ENCODE measurements around the gene KRT26. TPM values are rescaled to one million over a fixed set of nuclear protein-coding genes. Genes with fewer than 3 reads are reported as not detected.

KRT26 gene
- total RNA-seq, 1 donor: not detected

GRCh38 chr17:40818733-40819527 lies 46.9 kb upstream of the KRT26 start:
- Histone ChIP-seq H3K36me3 (ENCODE audit: insufficient read depth, low read length) (peaks cover 11% of the 10 kb centered on the region), H2AFZ (ENCODE audit: low read length) (peak overlapping the region; percentile 76), H3K27me3 (ENCODE audit: insufficient read depth, low read length) (no peaks in the 10 kb centered on the region), H3K4me3 (ENCODE audit: insufficient read depth, low read length) (peak overlapping the region; percentile 83), H3K4me2 (ENCODE audit: insufficient read depth, low read length) (peak overlapping the region; percentile 87), H3K9me3 (ENCODE audit: low read depth, low read length) (no peaks in the 10 kb centered on the region), H4K20me1 (ENCODE audit: insufficient read depth, low read length) (no peaks in the 10 kb centered on the region), H3K79me2 (ENCODE audit: insufficient read depth, low read length) (peaks cover 25% of the 10 kb centered on the region), H3K4me1 (ENCODE audit: insufficient read depth, low read length) (peaks cover 8% of the 10 kb centered on the region), H3K27ac (ENCODE audit: low read depth, low read length) (peak overlapping the region; percentile 82)
- no peak for TF ChIP-seq CTCF (IDR thresholded peaks at IDR 0.05; ENCODE audit: extremely low read depth, low read depth, low read length)
- peak; percentile 90 for DNase-seq (ENCODE audit: insufficient read length, low spot score, missing footprints)

- Histone ChIP-seq H3K9me3 (ENCODE audit: low read depth, low read length) (no peaks in the 10 kb centered on the region), H4K20me1 (ENCODE audit: insufficient read depth, low read length) (no peaks in the 10 kb centered on the region), H3K36me3 (ENCODE audit: insufficient read depth, low read length) (peaks cover 11% of the 10 kb centered on the region), H3K4me1 (ENCODE audit: insufficient read depth, low read length) (peaks cover 8% of the 10 kb centered on the region), H2AFZ (ENCODE audit: low read length) (peak overlapping the region; percentile 23), H3K4me2 (ENCODE audit: insufficient read depth, low read length) (peak overlapping the region; percentile 87), H3K79me2 (ENCODE audit: insufficient read depth, low read length) (peaks cover 25% of the 10 kb centered on the region), H3K27me3 (ENCODE audit: insufficient read depth, low read length) (no peaks in the 10 kb centered on the region), H3K27ac (ENCODE audit: low read depth, low read length) (peak overlapping the region; percentile 72), H3K4me3 (ENCODE audit: insufficient read depth, low read length) (peak overlapping the region; percentile 83)
- TF ChIP-seq CTCF (IDR thresholded peaks at IDR 0.05; ENCODE audit: extremely low read depth, low read depth, low read length): no peak
- DNase-seq (ENCODE audit: insufficient read length, low spot score, missing footprints): no peak
Observed at GRCh38 chr17:40818343-40818732, 46.3 kb upstream of the KRT26 start.

- Histone ChIP-seq H2AFZ (ENCODE audit: low read length) (no peak overlapping the region), H3K36me3 (ENCODE audit: insufficient read depth, low read length) (peaks cover 11% of the 10 kb centered on the region), H3K9me3 (ENCODE audit: low read depth, low read length) (no peaks in the 10 kb centered on the region), H3K4me1 (ENCODE audit: insufficient read depth, low read length) (peaks cover 8% of the 10 kb centered on the region), H3K4me2 (ENCODE audit: insufficient read depth, low read length) (peak overlapping the region; percentile 87), H3K27me3 (ENCODE audit: insufficient read depth, low read length) (no peaks in the 10 kb centered on the region), H3K27ac (ENCODE audit: low read depth, low read length) (no peak overlapping the region), H3K4me3 (ENCODE audit: insufficient read depth, low read length) (no peak overlapping the region), H3K79me2 (ENCODE audit: insufficient read depth, low read length) (peaks cover 22% of the 10 kb centered on the region), H4K20me1 (ENCODE audit: insufficient read depth, low read length) (no peaks in the 10 kb centered on the region)
- TF ChIP-seq CTCF (IDR thresholded peaks at IDR 0.05; ENCODE audit: extremely low read depth, low read depth, low read length): no peak
- no peak for DNase-seq (ENCODE audit: insufficient read length, low spot score, missing footprints)
Observed at GRCh38 chr17:40817103-40817682, 45.2 kb upstream of the KRT26 start.

- H3K4me2 ChIP-seq (ENCODE audit: insufficient read depth, low read length): no peak overlapping the region
- no peaks in the 10 kb centered on the region for H3K9me3 ChIP-seq (ENCODE audit: low read depth, low read length)
- no peaks in the 10 kb centered on the region for H3K27me3 ChIP-seq (ENCODE audit: insufficient read depth, low read length)
- no peak overlapping the region for H2AFZ ChIP-seq (ENCODE audit: low read length)
- no peak overlapping the region for H3K4me3 ChIP-seq (ENCODE audit: insufficient read depth, low read length)
- H3K79me2 ChIP-seq (ENCODE audit: insufficient read depth, low read length): peaks cover 21% of the 10 kb centered on the region
- H4K20me1 ChIP-seq (ENCODE audit: insufficient read depth, low read length): no peaks in the 10 kb centered on the region
- H3K4me1 ChIP-seq (ENCODE audit: insufficient read depth, low read length): peaks cover 8% of the 10 kb centered on the region
- TF ChIP-seq CTCF (IDR thresholded peaks at IDR 0.05; ENCODE audit: extremely low read depth, low read depth, low read length): no peak
- H3K27ac ChIP-seq (ENCODE audit: low read depth, low read length): no peak overlapping the region
- DNase-seq (ENCODE audit: insufficient read length, low spot score, missing footprints): no peak
- peaks cover 11% of the 10 kb centered on the region for H3K36me3 ChIP-seq (ENCODE audit: insufficient read depth, low read length)
Observed at GRCh38 chr17:40816569-40816968, 44.6 kb upstream of the KRT26 start.

All from osteoblast (primary cell).